GM18868 (cell line): ENCODE data around the gene EP400.
A peak's percentile ranks its signal among the peaks of the same experiment; 100 is the strongest.

Experiments used
- ATAC-seq: cut with Tn5 transposase; IDR thresholded peaks from one replicate; pipeline ENCODE4 v1.9.1; 2021; ENCODE audit warnings: mild to moderate bottlenecking, moderate library complexity; ENCODE audit not compliant: unreplicated experiment

Gene EP400

GRCh38 chr12:132062481-132062880, 112.7 kb downstream of the EP400 start:
- no peak for ATAC-seq

GRCh38 chr12:132063491-132063890, 113.7 kb downstream of the EP400 start:
- no peak for ATAC-seq

GRCh38 chr12:132064631-132065030, 114.9 kb downstream of the EP400 start:
- ATAC-seq = no peak

GRCh38 chr12:132065203-132065602, 115.5 kb downstream of the EP400 start:
- no peak for ATAC-seq

- no peak for ATAC-seq
Observed at GRCh38 chr12:132065609-132066344, 116.0 kb downstream of the EP400 start.

- ATAC-seq = no peak
Observed at GRCh38 chr12:132066345-132066685, 116.6 kb downstream of the EP400 start.

- no peak for ATAC-seq
Observed at GRCh38 chr12:132066749-132067148, 117.0 kb downstream of the EP400 start.

GRCh38 chr12:132067182-132067581, 117.4 kb downstream of the EP400 start:
- ATAC-seq = no peak

GRCh38 chr12:132068250-132068649, 118.5 kb downstream of the EP400 start:
- ATAC-seq = no peak

GRCh38 chr12:132069336-132069985, 119.7 kb downstream of the EP400 start:
- ATAC-seq = no peak

- no peak for ATAC-seq
Observed at GRCh38 chr12:132070298-132070697, 120.6 kb downstream of the EP400 start.

- ATAC-seq = peak; percentile 90
Observed at GRCh38 chr12:132071040-132071810, 121.5 kb downstream of the EP400 start.

- no peak for ATAC-seq
Observed at GRCh38 chr12:132071830-132072384, 122.2 kb downstream of the EP400 start.

- ATAC-seq = no peak
Observed at GRCh38 chr12:132074216-132074615, 124.5 kb downstream of the EP400 start.

GRCh38 chr12:132075026-132075713, 125.4 kb downstream of the EP400 start:
- ATAC-seq = no peak

- no peak for ATAC-seq
Observed at GRCh38 chr12:132075714-132076553, 126.2 kb downstream of the EP400 start.

- no peak for ATAC-seq
Observed at GRCh38 chr12:132076711-132077110, 127.0 kb downstream of the EP400 start.

- ATAC-seq = no peak
Observed at GRCh38 chr12:132077322-132078100, 127.8 kb downstream of the EP400 start.

GRCh38 chr12:132078190-132078589, 128.4 kb downstream of the EP400 start:
- ATAC-seq = no peak
